Measurements from ENCODE around the gene UBAP1. TPM values are rescaled to one million over a fixed set of nuclear protein-coding genes. Genes with fewer than 3 reads are reported as not detected.
"Not testable (repeated sequence)": the region's sequence is repeated elsewhere in the genome, so short reads cannot be mapped to it uniquely, and the experiment has no call there.

The UBAP1 gene
- polyA plus RNA-seq, 1 of the 3 experiments (the other 2 are of a cell fraction), result 26.3 TPM

DNA sequence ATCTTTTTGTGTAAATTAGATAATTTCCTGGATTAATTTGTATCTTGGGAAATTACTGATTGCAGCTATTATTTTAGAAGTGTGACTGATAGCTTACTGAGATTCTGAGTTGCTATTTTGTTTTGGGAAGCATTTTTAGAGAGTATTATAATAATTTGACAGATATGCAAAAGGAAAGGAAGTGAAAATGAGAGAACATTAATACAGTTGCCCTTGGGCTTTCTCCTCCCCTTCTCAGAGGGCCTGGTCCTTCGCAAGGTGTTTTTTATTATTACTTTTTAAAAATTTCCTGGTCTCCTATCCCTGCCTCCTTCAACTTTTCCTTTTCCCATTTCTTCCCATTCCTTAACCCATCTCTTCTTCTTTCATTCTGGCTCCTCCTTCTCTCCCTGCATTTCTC lies 32.6 kb downstream of the UBAP1 start:
- H3K79me2 ChIP-seq (ENCODE audit: insufficient read depth), result peaks cover 78% of the 10 kb centered on the region

DNA sequence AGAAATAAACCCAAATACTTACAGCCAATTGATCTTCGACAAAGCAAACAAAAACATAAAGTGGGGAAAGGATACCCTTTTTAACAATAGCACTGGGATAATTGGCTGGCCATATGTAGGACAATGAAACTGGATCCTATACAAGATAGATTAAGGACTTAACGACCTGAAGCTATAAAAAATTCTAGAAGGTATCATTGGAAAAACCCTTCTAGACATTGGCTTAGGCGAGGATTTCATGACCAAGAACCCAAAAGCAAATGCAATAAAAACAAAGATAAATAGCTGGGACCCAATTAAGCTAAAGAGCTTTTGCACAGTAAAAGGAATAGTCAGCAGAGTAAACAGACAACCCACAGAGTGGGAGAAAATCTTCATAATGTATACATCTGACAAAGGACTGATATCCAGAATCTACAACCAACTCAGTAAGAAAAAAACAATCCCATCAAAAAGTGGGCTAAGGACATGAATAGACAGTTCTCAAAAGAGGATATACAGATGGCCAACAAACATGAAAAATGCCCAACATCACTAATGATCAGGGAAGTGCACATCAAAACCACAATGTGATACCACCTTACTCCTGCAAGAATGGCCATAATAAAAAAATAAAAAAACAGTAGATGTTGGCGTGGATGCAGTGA lies 35.6 kb downstream of the UBAP1 start:
- H2AFZ ChIP-seq (ENCODE audit: low read depth); H3K4me3 ChIP-seq (ENCODE audit: low read depth in 2 of 2, low read length in 1 of 2); H3K27me3 ChIP-seq (ENCODE audit: insufficient read depth); H3K4me2 ChIP-seq; H3F3A ChIP-seq (replicated peaks; ENCODE audit: insufficient read depth); H3K9ac ChIP-seq; POLR2A ChIA-PET; H3K9me2 ChIP-seq; DNase-seq; H3K27ac ChIP-seq (ENCODE audit: low read depth in 2 of 2, low read length in 1 of 2); H3K4me1 ChIP-seq (ENCODE audit: control insufficient read depth in 1 of 2, insufficient read depth in 2 of 2, low read depth in 1 of 2, low read length in 1 of 2); H3K9me3 ChIP-seq; H3K36me3 ChIP-seq (replicated peaks in 1 of 2; ENCODE audit: control insufficient read depth in 1 of 2, insufficient read depth in 2 of 2, low read length in 1 of 2): not testable (repeated sequence)
- CTCF ChIA-PET, result interaction anchor here (0.6 kb wide), 1 partner anchor 116 kb away, joined by 3 read pairs; no protein-coding TSS in a partner anchor
- 92% methylated on average over 4 of the region's 4 CpGs for WGBS (ENCODE audit: low lambda C conversion rate)
- peaks cover 16% of the 10 kb centered on the region for H4K20me1 ChIP-seq (ENCODE audit: insufficient read depth)
- H3K79me2 ChIP-seq (ENCODE audit: insufficient read depth), result peaks cover 59% of the 10 kb centered on the region

More for the DNA sequence above, 32.6 kb downstream of the UBAP1 start:
- Histone ChIP-seq H3K36me3 (replicated peaks in 1 of 2; ENCODE audit: control insufficient read depth in 1 of 2, insufficient read depth in 2 of 2, low read length in 1 of 2) (peaks cover 0 to 9% of the 10 kb centered on the region in 2 experiments), H3F3A (replicated peaks; ENCODE audit: insufficient read depth) (peaks cover 3% of the 10 kb centered on the region), H3K4me1 (ENCODE audit: control insufficient read depth in 1 of 2, insufficient read depth in 2 of 2, low read depth in 1 of 2, low read length in 1 of 2) (no peaks in the 10 kb centered on the region), H4K20me1 (ENCODE audit: insufficient read depth) (peaks cover 12% of the 10 kb centered on the region), H3K4me2 (no peak overlapping the region), H3K9me2 (no peaks in the 10 kb centered on the region), H3K27me3 (ENCODE audit: insufficient read depth) (no peaks in the 10 kb centered on the region), H3K27ac (ENCODE audit: low read depth in 2 of 2, low read length in 1 of 2) (no peak overlapping the region), H3K4me3 (ENCODE audit: low read depth in 2 of 2, low read length in 1 of 2) (no peak overlapping the region), H2AFZ (ENCODE audit: low read depth) (no peak overlapping the region), H3K9ac (no peak overlapping the region), H3K9me3 (no peaks in the 10 kb centered on the region)
- no peak for DNase-seq
- ChIA-PET POLR2A (interaction anchor here (1.6 kb wide), 1 partner anchor 32 kb away, joined by 4 read pairs; the partner anchor contains the start of gene UBAP1), CTCF (interaction anchor here (0.8 to 2.1 kb wide), 3 partner anchors 18 to 423 kb away, joined by 3 to 9 read pairs (median 3); no protein-coding TSS in a partner anchor)
- WGBS (ENCODE audit: low lambda C conversion rate), result 94% methylated on average over 1 of the region's 1 CpG
- no peak for TF ChIP-seq GATA2 (CRISPR knock-in tag; IDR thresholded peaks at IDR 0.05)
- no peak for TF ChIP-seq EZH2phosphoT487 (IDR thresholded peaks at IDR 0.05; ENCODE audit: borderline replicate concordance, low read depth)
- TF ChIP-seq, protein P1, sequence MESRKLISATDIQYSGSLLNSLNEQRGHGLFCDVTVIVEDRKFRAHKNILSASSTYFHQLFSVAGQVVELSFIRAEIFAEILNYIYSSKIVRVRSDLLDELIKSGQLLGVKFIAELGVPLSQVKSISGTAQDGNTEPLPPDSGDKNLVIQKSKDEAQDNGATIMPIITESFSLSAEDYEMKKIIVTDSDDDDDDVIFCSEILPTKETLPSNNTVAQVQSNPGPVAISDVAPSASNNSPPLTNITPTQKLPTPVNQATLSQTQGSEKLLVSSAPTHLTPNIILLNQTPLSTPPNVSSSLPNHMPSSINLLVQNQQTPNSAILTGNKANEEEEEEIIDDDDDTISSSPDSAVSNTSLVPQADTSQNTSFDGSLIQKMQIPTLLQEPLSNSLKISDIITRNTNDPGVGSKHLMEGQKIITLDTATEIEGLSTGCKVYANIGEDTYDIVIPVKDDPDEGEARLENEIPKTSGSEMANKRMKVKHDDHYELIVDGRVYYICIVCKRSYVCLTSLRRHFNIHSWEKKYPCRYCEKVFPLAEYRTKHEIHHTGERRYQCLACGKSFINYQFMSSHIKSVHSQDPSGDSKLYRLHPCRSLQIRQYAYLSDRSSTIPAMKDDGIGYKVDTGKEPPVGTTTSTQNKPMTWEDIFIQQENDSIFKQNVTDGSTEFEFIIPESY (IDR thresholded peaks at IDR 0.05; ENCODE audit: borderline replicate concordance, low read depth), result no peak
- TF ChIP-seq EP300 (IDR thresholded peaks at IDR 0.05; ENCODE audit: borderline replicate concordance in 1 of 2, low read depth in 1 of 2, low read length in 1 of 2), result no peak
- no peak for TF ChIP-seq FOSL2 (IDR thresholded peaks at IDR 0.05; ENCODE audit: borderline replicate concordance, low read depth)

DNA sequence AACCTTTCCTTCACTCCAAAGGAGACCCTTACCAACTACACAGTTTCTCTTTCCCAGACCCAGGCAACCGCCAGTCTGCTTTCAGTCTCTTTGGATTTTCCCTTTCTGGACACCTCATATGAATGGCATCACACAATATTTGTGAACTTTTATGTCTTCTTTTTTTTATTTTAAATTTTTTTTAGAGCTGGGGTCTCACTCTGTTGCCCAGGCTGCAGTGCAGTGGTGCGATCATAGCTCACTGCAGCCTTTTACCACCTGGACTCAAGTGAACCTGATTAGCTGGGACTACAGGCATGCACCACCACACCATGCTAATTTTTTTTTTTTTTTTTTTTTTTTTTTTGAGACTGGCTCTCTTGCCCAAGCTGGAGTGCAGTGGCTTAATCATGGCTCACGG lies 37.5 kb downstream of the UBAP1 start:
- Histone ChIP-seq H3K79me2 (ENCODE audit: insufficient read depth) (peaks cover 42% of the 10 kb centered on the region), H4K20me1 (ENCODE audit: insufficient read depth) (peaks cover 10% of the 10 kb centered on the region), H3K9me3 (no peaks in the 10 kb centered on the region), H3K4me1 (ENCODE audit: control insufficient read depth in 1 of 2, insufficient read depth in 2 of 2, low read depth in 1 of 2, low read length in 1 of 2) (no peaks in the 10 kb centered on the region; a peak in 1 of 4 replicates), H3K27me3 (ENCODE audit: insufficient read depth) (no peaks in the 10 kb centered on the region), H2AFZ (ENCODE audit: low read depth) (no peak overlapping the region), H3F3A (replicated peaks; ENCODE audit: insufficient read depth) (peaks cover 4% of the 10 kb centered on the region), H3K36me3 (replicated peaks in 1 of 2; ENCODE audit: control insufficient read depth in 1 of 2, insufficient read depth in 2 of 2, low read length in 1 of 2) (peaks cover 0 to 5% of the 10 kb centered on the region in 2 experiments), H3K4me2 (no peak overlapping the region), H3K9me2 (no peaks in the 10 kb centered on the region), H3K4me3 (ENCODE audit: low read depth in 2 of 2, low read length in 1 of 2) (no peak overlapping the region), H3K9ac (no peak overlapping the region), H3K27ac (ENCODE audit: low read depth in 2 of 2, low read length in 1 of 2) (no peak overlapping the region)
- WGBS (ENCODE audit: low lambda C conversion rate), result 93% methylated on average over 3 of the region's 3 CpGs
- ChIA-PET CTCF (interaction anchor here (1.1 kb wide), 1 partner anchor 11 kb away, joined by 4 read pairs; no protein-coding TSS in a partner anchor), POLR2A (no interaction called here)
- DNase-seq, result no peak
- TF ChIP-seq, protein P2, sequence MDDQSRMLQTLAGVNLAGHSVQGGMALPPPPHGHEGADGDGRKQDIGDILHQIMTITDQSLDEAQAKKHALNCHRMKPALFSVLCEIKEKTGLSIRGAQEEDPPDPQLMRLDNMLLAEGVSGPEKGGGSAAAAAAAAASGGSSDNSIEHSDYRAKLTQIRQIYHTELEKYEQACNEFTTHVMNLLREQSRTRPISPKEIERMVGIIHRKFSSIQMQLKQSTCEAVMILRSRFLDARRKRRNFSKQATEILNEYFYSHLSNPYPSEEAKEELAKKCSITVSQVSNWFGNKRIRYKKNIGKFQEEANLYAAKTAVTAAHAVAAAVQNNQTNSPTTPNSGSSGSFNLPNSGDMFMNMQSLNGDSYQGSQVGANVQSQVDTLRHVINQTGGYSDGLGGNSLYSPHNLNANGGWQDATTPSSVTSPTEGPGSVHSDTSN (IDR thresholded peaks at IDR 0.05), result no peak
- TF ChIP-seq, protein P3, sequence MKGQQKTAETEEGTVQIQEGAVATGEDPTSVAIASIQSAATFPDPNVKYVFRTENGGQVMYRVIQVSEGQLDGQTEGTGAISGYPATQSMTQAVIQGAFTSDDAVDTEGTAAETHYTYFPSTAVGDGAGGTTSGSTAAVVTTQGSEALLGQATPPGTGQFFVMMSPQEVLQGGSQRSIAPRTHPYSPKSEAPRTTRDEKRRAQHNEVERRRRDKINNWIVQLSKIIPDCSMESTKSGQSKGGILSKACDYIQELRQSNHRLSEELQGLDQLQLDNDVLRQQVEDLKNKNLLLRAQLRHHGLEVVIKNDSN (IDR thresholded peaks at IDR 0.05; ENCODE audit: borderline replicate concordance, low read depth), result no peak
- TF ChIP-seq RAD21 (IDR thresholded peaks at IDR 0.05; ENCODE audit: low read length), result no peak
- no peak for TF ChIP-seq ELF1 (IDR thresholded peaks at IDR 0.05)
- no peak for TF ChIP-seq EP300 (IDR thresholded peaks at IDR 0.05; ENCODE audit: borderline replicate concordance in 1 of 2, low read depth in 1 of 2, low read length in 1 of 2)
- TF ChIP-seq CHD2 (IDR thresholded peaks at IDR 0.05; ENCODE audit: low read length, partially characterized antibody), result no peak
- no peak for TF ChIP-seq RCOR1 (IDR thresholded peaks at IDR 0.05; ENCODE audit: low read length)
- no peak for TF ChIP-seq MXI1 (IDR thresholded peaks at IDR 0.05; ENCODE audit: low read depth, low read length)
- TF ChIP-seq JUND (IDR thresholded peaks at IDR 0.05), result no peak
- TF ChIP-seq RFX5 (IDR thresholded peaks at IDR 0.05; ENCODE audit: low read length), result no peak
- TF ChIP-seq EZH2phosphoT487 (IDR thresholded peaks at IDR 0.05; ENCODE audit: borderline replicate concordance, low read depth), result no peak
- no peak for TF ChIP-seq TCF12 (IDR thresholded peaks at IDR 0.05)
- TF ChIP-seq, protein P4, sequence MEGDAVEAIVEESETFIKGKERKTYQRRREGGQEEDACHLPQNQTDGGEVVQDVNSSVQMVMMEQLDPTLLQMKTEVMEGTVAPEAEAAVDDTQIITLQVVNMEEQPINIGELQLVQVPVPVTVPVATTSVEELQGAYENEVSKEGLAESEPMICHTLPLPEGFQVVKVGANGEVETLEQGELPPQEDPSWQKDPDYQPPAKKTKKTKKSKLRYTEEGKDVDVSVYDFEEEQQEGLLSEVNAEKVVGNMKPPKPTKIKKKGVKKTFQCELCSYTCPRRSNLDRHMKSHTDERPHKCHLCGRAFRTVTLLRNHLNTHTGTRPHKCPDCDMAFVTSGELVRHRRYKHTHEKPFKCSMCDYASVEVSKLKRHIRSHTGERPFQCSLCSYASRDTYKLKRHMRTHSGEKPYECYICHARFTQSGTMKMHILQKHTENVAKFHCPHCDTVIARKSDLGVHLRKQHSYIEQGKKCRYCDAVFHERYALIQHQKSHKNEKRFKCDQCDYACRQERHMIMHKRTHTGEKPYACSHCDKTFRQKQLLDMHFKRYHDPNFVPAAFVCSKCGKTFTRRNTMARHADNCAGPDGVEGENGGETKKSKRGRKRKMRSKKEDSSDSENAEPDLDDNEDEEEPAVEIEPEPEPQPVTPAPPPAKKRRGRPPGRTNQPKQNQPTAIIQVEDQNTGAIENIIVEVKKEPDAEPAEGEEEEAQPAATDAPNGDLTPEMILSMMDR (IDR thresholded peaks at IDR 0.05), result no peak

All from SK-N-SH (cell line).